Measurements from ENCODE around the gene TMEM203. TPM values are rescaled to one million over a fixed set of nuclear protein-coding genes. Genes with fewer than 3 reads are reported as not detected.

TMEM203 gene
- total and polyA plus RNA-seq, 2 of the 13 experiments (the other 11 are each of a cell fraction or from before 2014, with no cell fraction given), result 23.4 to 36.7 TPM

DNA sequence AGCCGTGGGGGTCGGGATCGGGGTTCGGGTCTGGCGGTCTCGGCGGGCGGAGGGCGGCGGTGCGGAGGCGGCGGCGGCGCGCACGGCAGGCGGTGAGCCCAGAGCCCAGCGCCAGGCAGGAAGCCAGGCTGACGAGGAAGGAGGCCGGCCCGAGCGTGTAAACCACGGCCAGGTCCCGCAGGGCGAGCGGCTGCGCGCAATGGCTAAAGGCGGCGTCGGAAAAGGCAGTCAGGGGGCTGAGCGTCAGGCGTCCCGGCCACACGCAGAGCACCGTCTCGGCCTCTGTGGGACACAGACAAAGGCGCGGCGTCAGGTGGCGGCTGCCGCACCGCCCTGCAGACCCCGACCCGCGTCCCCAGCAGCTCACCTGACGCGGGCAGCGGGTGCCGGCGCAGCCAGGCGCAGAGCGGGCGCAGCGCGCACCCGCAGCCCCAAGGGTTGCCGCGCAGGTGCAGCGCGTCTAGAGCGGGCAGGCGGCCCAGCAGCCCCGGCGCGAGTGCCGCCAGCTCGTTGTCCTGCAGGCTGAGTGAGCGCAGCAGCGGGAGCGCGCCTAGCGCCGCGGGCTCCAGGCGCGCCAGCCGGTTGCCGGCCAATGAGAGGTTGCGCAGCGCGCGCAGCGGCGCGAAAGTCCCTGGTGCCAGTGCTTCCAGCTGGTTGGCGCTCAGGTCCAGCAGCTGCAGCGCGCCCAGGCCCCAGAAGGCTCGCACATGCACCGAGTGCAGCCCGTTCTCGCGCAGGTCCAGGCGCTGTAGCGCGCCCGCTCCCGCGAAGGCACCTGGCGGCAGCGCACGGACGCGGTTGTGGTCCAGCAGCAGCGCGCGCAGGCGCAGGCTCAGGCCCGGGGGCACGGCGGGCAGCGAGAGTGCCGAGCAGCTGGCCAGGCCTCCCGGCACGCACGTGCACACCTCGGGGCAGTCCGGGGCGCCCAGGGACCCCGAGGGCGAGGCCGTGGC lies 36.3 kb downstream of the TMEM203 start:
- in situ Hi-C loops (cut with HindIII; ENCODE audit: extremely low pct_ligation_motif_present, low pct_unique_long_range_greater_than_20kb) (no loop called here), intact Hi-C loops (cut with micrococcal nuclease; ENCODE audit: unreplicated experiment) (no loop called here)
- Histone ChIP-seq H4K20me1 (ENCODE audit: insufficient read depth, low read length) (no peaks in the 10 kb centered on the region), H3K27ac (ENCODE audit: extremely low read length, insufficient read depth, low read length) (no peak overlapping the region), H2AFZ (ENCODE audit: low read length) (no peak overlapping the region), H3K4me2 (ENCODE audit: low read depth, low read length) (peak overlapping the region; percentile 76), H3K9me3 (ENCODE audit: low read length) (no peaks in the 10 kb centered on the region), H3K4me3 (replicated peaks in 1 of 3; ENCODE audit: insufficient read depth in 1 of 3, low read depth in 2 of 3, low read length in 3 of 3) (peak overlapping the region; percentile 21 to 65 (median 47); a peak in 5 of 6 replicates), H3K79me2 (ENCODE audit: insufficient read depth, low read length) (no peaks in the 10 kb centered on the region), H3K4me1 (ENCODE audit: insufficient read depth, low read length) (peaks cover 9% of the 10 kb centered on the region), H3K27me3 (ENCODE audit: control insufficient read depth in 1 of 2, insufficient read depth in 2 of 2, low read length in 2 of 2) (peaks cover 11 to 73% of the 10 kb centered on the region in 2 experiments; a peak in 3 of 5 replicates), H3K9ac (ENCODE audit: insufficient read depth, low read depth, low read length) (no peak overlapping the region), H3K36me3 (replicated peaks in 1 of 2; ENCODE audit: control insufficient read depth in 1 of 2, insufficient read depth in 2 of 2, low read length in 2 of 2) (no peaks in the 10 kb centered on the region)
- ATAC-seq (peak; percentile 41), FAIRE-seq (no peak), DNase-seq (ENCODE audit: low spot score) (peak; percentile 32)
- no TSS peak for BruUV-seq (replicated peaks)
- WGBS (ENCODE audit: low lambda C conversion rate), result 0% methylated on average over 10 of the region's 124 CpGs
- ChIA-PET CTCF (ENCODE audit: low intra/inter-chr PET ratio, low total read pairs) (no interaction called here), POLR2A (interaction anchor here (0.6 to 1.7 kb wide), 5 partner anchors 8 to 72 kb away, joined by 3 to 5 read pairs (median 4); partner anchors contain the start of gene TUBB4B)
- 0 out of 2 replicates have a peak, but pooled peaks have one; percentile 47 for TF ChIP-seq ZNF253 (CRISPR knock-in tag; IDR thresholded peaks at IDR 0.05; ENCODE audit: borderline replicate concordance)
- TF ChIP-seq, protein P1, sequence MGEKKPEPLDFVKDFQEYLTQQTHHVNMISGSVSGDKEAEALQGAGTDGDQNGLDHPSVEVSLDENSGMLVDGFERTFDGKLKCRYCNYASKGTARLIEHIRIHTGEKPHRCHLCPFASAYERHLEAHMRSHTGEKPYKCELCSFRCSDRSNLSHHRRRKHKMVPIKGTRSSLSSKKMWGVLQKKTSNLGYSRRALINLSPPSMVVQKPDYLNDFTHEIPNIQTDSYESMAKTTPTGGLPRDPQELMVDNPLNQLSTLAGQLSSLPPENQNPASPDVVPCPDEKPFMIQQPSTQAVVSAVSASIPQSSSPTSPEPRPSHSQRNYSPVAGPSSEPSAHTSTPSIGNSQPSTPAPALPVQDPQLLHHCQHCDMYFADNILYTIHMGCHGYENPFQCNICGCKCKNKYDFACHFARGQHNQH (CRISPR knock-in tag; IDR thresholded peaks at IDR 0.05), result no peak
- no peak for TF ChIP-seq ZNF30 (CRISPR knock-in tag; IDR thresholded peaks at IDR 0.05)
- peak; percentile 40; the same call in 1 of the 2 replicates for TF ChIP-seq SALL1 (CRISPR knock-in tag; IDR thresholded peaks at IDR 0.05)
- no peak for TF ChIP-seq NR2F1 (CRISPR knock-in tag; IDR thresholded peaks at IDR 0.05)
- TF ChIP-seq SRSF1 (optimal IDR thresholded peaks at IDR 0.05; ENCODE audit: low read depth, low read length), result no peak
- no peak for TF ChIP-seq POLR2AphosphoS2 (IDR thresholded peaks at IDR 0.05; ENCODE audit: low read depth, low read length)
- no peak for TF ChIP-seq GFI1 (CRISPR knock-in tag; IDR thresholded peaks at IDR 0.05; ENCODE audit: borderline replicate concordance)
- TF ChIP-seq ZNF607 (CRISPR knock-in tag; IDR thresholded peaks at IDR 0.05; ENCODE audit: borderline replicate concordance), result 0 out of 2 replicates have a peak, but pooled peaks have one; percentile 28
- no peak for TF ChIP-seq ZNF230 (CRISPR knock-in tag; IDR thresholded peaks at IDR 0.05)
- TF ChIP-seq, protein P2, sequence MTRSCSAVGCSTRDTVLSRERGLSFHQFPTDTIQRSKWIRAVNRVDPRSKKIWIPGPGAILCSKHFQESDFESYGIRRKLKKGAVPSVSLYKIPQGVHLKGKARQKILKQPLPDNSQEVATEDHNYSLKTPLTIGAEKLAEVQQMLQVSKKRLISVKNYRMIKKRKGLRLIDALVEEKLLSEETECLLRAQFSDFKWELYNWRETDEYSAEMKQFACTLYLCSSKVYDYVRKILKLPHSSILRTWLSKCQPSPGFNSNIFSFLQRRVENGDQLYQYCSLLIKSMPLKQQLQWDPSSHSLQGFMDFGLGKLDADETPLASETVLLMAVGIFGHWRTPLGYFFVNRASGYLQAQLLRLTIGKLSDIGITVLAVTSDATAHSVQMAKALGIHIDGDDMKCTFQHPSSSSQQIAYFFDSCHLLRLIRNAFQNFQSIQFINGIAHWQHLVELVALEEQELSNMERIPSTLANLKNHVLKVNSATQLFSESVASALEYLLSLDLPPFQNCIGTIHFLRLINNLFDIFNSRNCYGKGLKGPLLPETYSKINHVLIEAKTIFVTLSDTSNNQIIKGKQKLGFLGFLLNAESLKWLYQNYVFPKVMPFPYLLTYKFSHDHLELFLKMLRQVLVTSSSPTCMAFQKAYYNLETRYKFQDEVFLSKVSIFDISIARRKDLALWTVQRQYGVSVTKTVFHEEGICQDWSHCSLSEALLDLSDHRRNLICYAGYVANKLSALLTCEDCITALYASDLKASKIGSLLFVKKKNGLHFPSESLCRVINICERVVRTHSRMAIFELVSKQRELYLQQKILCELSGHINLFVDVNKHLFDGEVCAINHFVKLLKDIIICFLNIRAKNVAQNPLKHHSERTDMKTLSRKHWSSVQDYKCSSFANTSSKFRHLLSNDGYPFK (CRISPR knock-in tag; IDR thresholded peaks at IDR 0.05; ENCODE audit: borderline replicate concordance), result no peak
- TF ChIP-seq SP4 (CRISPR knock-in tag; IDR thresholded peaks at IDR 0.05), result no peak
- no peak for TF ChIP-seq EEA1 (CRISPR knock-in tag; IDR thresholded peaks at IDR 0.05; ENCODE audit: borderline replicate concordance)
- TF ChIP-seq PHF20 (CRISPR knock-in tag; IDR thresholded peaks at IDR 0.05), result no peak
- 0 out of 2 replicates have a peak, but pooled peaks have one; percentile 52 for TF ChIP-seq RNF2 (conservative IDR thresholded peaks at IDR 0.05; ENCODE audit: low read depth)
- no peak for TF ChIP-seq ZNF33A (CRISPR knock-in tag; IDR thresholded peaks at IDR 0.05; ENCODE audit: borderline replicate concordance)
- TF ChIP-seq ZNF292 (CRISPR knock-in tag; IDR thresholded peaks at IDR 0.05; ENCODE audit: borderline replicate concordance, low read depth), result no peak
- TF ChIP-seq, protein P3, sequence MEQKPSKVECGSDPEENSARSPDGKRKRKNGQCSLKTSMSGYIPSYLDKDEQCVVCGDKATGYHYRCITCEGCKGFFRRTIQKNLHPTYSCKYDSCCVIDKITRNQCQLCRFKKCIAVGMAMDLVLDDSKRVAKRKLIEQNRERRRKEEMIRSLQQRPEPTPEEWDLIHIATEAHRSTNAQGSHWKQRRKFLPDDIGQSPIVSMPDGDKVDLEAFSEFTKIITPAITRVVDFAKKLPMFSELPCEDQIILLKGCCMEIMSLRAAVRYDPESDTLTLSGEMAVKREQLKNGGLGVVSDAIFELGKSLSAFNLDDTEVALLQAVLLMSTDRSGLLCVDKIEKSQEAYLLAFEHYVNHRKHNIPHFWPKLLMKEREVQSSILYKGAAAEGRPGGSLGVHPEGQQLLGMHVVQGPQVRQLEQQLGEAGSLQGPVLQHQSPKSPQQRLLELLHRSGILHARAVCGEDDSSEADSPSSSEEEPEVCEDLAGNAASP (CRISPR knock-in tag; IDR thresholded peaks at IDR 0.05; ENCODE audit: borderline replicate concordance), result no peak
